AG04450 (cell line): ENCODE results near the gene SLIT1. TPM values are rescaled to one million over a fixed set of nuclear protein-coding genes. Genes with fewer than 3 reads are reported as not detected.
A peak's percentile ranks its signal among the peaks of the same experiment; 100 is the strongest.

Experiments
- CTCF ChIA-PET: fragments of 300-600, 350-600 bp; formaldehyde crosslinking; extraction: SDS; loops from one replicate; lab custom pipeline; 2022; ENCODE audit warnings: antibody characterized with exemption, inconsistent platforms; lab: Charles Lee
- POLR2A ChIA-PET: fragments of 350-600 bp; formaldehyde crosslinking; extraction: SDS; loops from one replicate; lab custom pipeline; 2021; ENCODE audit warnings: antibody characterized with exemption, inconsistent platforms; lab: Yijun Ruan, JAX
- DNase-seq: peaks from one replicate; pipeline ENCODE4 v3.0.0-alpha.2; 2011; ENCODE audit warnings: low read depth, low spot score
- H3K27ac ChIP-seq: one replicate; pipeline ENCODE4 v1.5.1; 2012; ENCODE audit warnings: low read depth, low read length, control low read depth
- H3K27me3 ChIP-seq: one replicate; pipeline ENCODE4 v1.6.0; 2012; ENCODE audit warnings: low read length; ENCODE audit not compliant: control insufficient read depth, insufficient read depth
- H3K4me3 ChIP-seq: 2 replicates; pipeline ENCODE4 v1.5.1; 2011; ENCODE audit warnings: mild to moderate bottlenecking, low read depth, low read length, control low read depth
- H3K9me3 ChIP-seq: 2 replicates; pipeline ENCODE4 v1.5.1; 2012; ENCODE audit warnings: low read length; ENCODE audit not compliant: control insufficient read depth, insufficient read depth
- polyA plus RNA-seq: library from polyadenylated mRNA; depleted of rRNA; stranded (reverse); fragments of >200 nt; gene quantifications from 2 replicates; pipeline ENCODE4 v1.2.3, GENCODE V29; 2011
- TF ChIP-seq, protein P1 (sequence below): IDR thresholded peaks from 2 replicates; pipeline ENCODE4 v1.5.1; 2011; ENCODE audit warnings: low read depth, low read length, control low read depth, inconsistent platforms

Gene SLIT1
- polyA plus RNA-seq, 1 experiment = 0.01 TPM

DNA sequence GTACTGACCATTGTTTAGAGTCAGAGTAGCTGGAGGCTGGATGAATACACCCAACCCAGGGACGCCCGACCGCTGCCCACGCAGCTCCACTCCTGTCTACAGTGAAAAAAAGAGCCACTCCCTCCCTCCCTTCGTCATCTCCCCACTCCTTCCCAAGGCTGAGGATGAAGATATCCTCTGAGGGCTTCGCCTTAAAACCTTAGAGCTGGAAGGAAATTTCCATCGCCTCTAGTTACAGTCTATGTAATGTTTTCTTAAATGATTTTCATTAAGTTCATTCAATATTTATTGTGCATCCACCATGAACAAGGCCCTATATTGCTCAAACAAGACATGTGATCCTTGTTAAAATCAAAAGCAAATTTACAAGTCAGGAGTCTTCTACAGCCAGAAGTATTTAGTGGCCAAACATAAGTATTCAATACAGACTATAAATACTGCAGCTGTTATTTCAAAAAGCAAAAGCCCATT lies 11.3 kb upstream of the SLIT1 start:
- ChIA-PET CTCF (interaction anchor here (0.6 to 4.1 kb wide), 25 partner anchors 9 to 434 kb away, joined by 3 to 93 read pairs (median 4); no protein-coding TSS in a partner anchor), POLR2A (no interaction called here)
- DNase-seq = no peak
- TF ChIP-seq, protein P1, sequence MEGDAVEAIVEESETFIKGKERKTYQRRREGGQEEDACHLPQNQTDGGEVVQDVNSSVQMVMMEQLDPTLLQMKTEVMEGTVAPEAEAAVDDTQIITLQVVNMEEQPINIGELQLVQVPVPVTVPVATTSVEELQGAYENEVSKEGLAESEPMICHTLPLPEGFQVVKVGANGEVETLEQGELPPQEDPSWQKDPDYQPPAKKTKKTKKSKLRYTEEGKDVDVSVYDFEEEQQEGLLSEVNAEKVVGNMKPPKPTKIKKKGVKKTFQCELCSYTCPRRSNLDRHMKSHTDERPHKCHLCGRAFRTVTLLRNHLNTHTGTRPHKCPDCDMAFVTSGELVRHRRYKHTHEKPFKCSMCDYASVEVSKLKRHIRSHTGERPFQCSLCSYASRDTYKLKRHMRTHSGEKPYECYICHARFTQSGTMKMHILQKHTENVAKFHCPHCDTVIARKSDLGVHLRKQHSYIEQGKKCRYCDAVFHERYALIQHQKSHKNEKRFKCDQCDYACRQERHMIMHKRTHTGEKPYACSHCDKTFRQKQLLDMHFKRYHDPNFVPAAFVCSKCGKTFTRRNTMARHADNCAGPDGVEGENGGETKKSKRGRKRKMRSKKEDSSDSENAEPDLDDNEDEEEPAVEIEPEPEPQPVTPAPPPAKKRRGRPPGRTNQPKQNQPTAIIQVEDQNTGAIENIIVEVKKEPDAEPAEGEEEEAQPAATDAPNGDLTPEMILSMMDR = no peak
- Histone ChIP-seq H3K4me3 (no peak overlapping the region), H3K27ac (no peak overlapping the region), H3K9me3 (no peaks in the 10 kb centered on the region), H3K27me3 (peaks cover 29% of the 10 kb centered on the region)

DNA sequence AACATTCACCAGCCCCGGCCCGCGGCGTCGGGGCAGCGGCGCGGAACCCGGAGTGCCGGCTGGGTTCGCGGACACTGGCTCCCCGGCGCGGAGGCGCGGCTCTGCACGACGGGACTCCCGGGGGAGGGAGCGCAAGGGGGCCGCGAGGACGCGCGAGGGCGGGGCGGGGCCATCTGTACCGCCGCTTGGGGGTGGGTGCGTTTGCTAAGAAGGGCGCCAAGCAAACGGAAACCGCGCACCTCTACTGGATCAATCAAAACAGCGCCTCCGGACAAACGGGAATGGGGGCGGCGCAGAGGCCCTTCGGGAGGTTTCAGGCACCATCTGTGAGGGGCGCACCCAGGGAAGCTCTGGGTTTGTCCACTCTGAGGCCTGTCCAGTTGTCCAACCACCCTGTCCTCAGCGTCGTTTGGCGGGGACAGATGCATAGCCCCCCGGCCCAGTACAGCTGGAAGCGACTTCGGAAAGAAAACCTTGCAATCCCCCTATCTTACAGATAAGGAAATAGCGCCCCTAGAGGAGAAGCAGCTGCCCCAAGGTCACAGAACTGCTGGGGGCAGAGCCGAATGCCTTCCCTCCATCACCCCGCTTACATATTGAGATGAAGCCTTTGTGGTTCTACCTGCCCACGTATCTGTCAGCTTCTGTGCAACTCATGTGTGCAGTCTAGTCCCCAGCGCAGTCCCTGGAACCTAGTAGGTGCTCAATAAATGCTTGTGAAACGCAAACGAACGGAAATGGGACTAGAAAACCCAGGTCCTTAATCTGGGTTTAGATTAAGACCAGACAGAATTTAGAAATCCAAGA lies 10.7 kb upstream of the SLIT1 start:
- Histone ChIP-seq H3K27me3 (peaks cover 29% of the 10 kb centered on the region), H3K27ac (no peak overlapping the region), H3K4me3 (peak overlapping the region; percentile 61), H3K9me3 (no peaks in the 10 kb centered on the region)
- CTCF ChIA-PET = interaction anchor here (0.6 to 4.1 kb wide), 24 partner anchors 9 to 434 kb away, joined by 3 to 93 read pairs (median 4); no protein-coding TSS in a partner anchor
- DNase-seq = peak; percentile 10
- TF ChIP-seq, protein P1 = peak; percentile 83
- POLR2A ChIA-PET = no interaction called here

DNA sequence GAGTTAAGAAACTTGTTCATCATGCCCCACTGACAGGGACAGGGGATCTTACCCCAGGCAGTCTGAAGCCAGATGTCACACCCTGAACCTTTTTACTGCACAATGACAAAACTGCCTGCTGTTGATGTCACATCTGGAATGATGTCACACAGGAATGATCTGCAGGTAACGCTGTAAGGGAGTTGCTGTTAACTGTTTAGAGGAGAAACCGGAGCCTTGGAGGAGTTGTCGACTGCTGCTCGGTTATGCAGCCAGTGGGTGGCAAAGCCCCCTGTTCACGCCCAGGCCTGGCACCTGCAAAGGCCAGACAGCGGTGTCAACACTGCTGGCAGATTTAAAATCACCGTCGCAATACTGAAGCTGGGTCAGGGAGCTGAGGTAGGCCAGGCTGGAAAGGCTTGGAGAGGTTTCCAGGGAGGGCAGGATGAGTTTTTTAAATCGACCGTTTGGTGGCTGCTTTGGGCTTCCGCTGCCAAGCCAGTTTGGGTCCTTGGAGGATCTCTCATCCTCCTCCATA lies 10.0 kb upstream of the SLIT1 start:
- ChIA-PET POLR2A (no interaction called here), CTCF (interaction anchor here (1.1 to 4.1 kb wide), 9 partner anchors 10 to 159 kb away, joined by 4 to 93 read pairs (median 11); no protein-coding TSS in a partner anchor)
- TF ChIP-seq, protein P1 = no peak
- H3K27ac ChIP-seq = no peak overlapping the region
- peaks cover 28% of the 10 kb centered on the region for H3K27me3 ChIP-seq
- no peak for DNase-seq
- H3K4me3 ChIP-seq = peak overlapping the region; percentile 61
- no peaks in the 10 kb centered on the region for H3K9me3 ChIP-seq

DNA sequence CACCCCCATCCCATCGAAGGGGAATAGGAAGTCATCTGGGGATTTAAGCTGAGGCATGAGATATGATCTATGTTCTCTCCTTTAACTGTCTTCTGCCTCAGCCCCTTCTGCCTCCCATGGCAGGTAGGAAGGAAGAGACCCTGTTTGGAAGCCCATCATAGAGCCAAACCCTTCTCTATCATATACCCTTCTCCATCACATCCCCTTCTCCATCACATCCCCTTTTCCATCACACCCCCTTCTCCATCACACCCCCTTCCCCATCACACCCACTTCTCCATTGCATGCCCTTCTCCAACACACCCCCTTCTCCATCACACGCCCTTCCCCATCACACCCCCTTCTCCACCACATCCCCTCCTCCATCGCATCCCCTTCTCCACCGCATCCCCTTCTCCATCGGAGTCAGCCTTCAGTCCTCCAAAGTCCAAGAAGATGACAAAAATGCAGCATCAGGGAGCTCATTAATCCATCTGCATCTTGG lies 7.2 kb upstream of the SLIT1 start:
- TF ChIP-seq, protein P1 = no peak
- H3K9me3 ChIP-seq = no peaks in the 10 kb centered on the region
- DNase-seq = no peak
- no peak overlapping the region for H3K27ac ChIP-seq
- ChIA-PET POLR2A (no interaction called here), CTCF (interaction anchor here (0.6 to 5.7 kb wide), 4 partner anchors 14 to 121 kb away, joined by 3 to 68 read pairs (median 15); no protein-coding TSS in a partner anchor)
- H3K4me3 ChIP-seq = no peak overlapping the region
- peaks cover 38% of the 10 kb centered on the region for H3K27me3 ChIP-seq

DNA sequence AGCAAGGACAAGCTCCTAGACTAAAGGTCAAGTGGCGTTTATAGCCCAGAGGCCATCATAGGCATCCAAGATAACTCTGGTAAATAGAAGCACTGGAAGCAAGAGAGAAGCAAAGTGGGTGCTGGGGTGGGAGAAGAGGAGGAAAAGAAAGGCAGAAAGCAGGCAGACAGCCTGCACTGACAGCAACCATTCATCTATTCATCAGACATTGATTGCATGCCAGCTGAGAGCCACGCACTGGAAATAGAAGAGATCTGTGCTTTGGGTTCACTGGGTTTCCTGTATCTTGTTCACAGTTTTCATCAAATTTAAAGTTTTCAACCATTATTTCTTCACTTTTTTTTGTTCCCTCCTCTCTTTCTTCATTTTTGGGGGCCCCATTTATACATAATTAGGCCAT lies 4.7 kb upstream of the SLIT1 start:
- CTCF ChIA-PET = interaction anchor here (5.0 to 5.7 kb wide), 2 partner anchors 19 to 118 kb away, joined by 26 to 68 read pairs; no protein-coding TSS in a partner anchor
- no peak for DNase-seq
- POLR2A ChIA-PET = no interaction called here
- H3K4me3 ChIP-seq = no peak overlapping the region
- TF ChIP-seq, protein P1 = no peak
- H3K9me3 ChIP-seq = no peaks in the 10 kb centered on the region
- H3K27me3 ChIP-seq = peaks cover 41% of the 10 kb centered on the region
- no peak overlapping the region for H3K27ac ChIP-seq
